A549 (cell line): ENCODE data around the gene RSBN1.

ENCODE experiments used
- CEBPB ChIP-seq, 2 experiments: fragments of >200 bp in 1 of 2; sonication (Bioruptor Twin) in 1 of 2; formaldehyde crosslinking in 1 of 2; IDR thresholded peaks; 2 replicates each; pipeline ENCODE4 v1.6.1; 2012 to 2016
- EP300 ChIP-seq, 2 experiments: fragments of >200 bp; sonication (Bioruptor Twin); formaldehyde crosslinking; IDR thresholded peaks; 2 replicates in 1 of 2; 3 replicates in 1 of 2; pipeline ENCODE4 v1.6.1; 2016 to 2017
- HDAC2 ChIP-seq: fragments of 200-600 bp; sonication (generic); IDR thresholded peaks from 2 replicates; pipeline ENCODE4 v1.6.1; 2016
- KDM5A ChIP-seq: fragments of 200-600 bp; sonication (generic); IDR thresholded peaks from 2 replicates; pipeline ENCODE4 v1.6.1; 2016; ENCODE audit warnings: antibody characterized with exemption, mild to moderate bottlenecking
- PHF8 ChIP-seq: fragments of 200-600 bp; sonication (generic); IDR thresholded peaks from 2 replicates; pipeline ENCODE4 v1.6.1; 2016; ENCODE audit warnings: low read depth, mild to moderate bottlenecking, antibody characterized with exemption, moderate library complexity, borderline replicate concordance
- POLR2A ChIP-seq: IDR thresholded peaks from 2 replicates; pipeline ENCODE4 v1.6.1; 2012; ENCODE audit warnings: mild to moderate bottlenecking, low read length
- POLR2AphosphoS2 ChIP-seq: conservative IDR thresholded peaks from 2 replicates; pipeline ENCODE4 v1.6.1; 2012; ENCODE audit warnings: low read length, improper control_type of control experiment, inconsistent platforms
- RARB ChIP-seq: fragments of 250-450 bp; sonication (Bioruptor Pico); IDR thresholded peaks from 2 replicates; pipeline ENCODE4 v1.8.0; 2021; ENCODE audit warnings: mild to moderate bottlenecking, moderate library complexity
- SMC3 ChIP-seq: fragments of >200 bp; sonication (Bioruptor Twin); formaldehyde crosslinking; IDR thresholded peaks from 3 replicates; pipeline ENCODE4 v1.6.1; 2018; ENCODE audit warnings: inconsistent platforms
- TFCP2L1 ChIP-seq: fragments of 250-450 bp; sonication (Bioruptor Pico); IDR thresholded peaks from 2 replicates; pipeline ENCODE4 v1.5.0; 2021; ENCODE audit warnings: mild to moderate bottlenecking
- TF ChIP-seq, protein P1 (sequence below): fragments of >200 bp; sonication (Bioruptor Twin); formaldehyde crosslinking; IDR thresholded peaks from 3 replicates; pipeline ENCODE4 v1.5.1; 2016
- TF ChIP-seq, protein P2 (sequence below): fragments of 450-650 bp; IDR thresholded peaks from 2 replicates; pipeline ENCODE4 v1.6.1; 2014; ENCODE audit warnings: antibody characterized with exemption

DNA sequence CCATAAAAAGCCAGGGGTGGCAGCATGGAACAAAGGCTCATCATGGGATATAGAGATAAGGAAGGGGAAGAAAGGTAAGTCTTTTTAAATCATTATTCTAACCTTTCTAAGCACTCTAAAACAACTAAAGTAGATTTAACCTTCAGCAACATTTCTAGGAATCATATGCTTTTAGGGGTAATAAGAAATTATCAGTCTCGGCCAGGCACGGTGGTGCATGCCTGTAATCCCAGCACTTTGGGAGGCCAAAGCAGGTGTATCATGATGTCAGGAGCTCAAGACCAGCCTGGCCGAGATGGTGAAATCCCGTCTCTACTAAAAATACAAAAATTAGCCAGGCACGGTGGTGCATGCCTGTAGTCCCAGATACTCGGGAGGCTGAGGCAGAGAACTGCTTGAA, 32.7 kb downstream of the RSBN1 start:
- TF ChIP-seq EP300 (IDR thresholded peaks at IDR 0.05): no peak
- no peak for TF ChIP-seq POLR2A
- TF ChIP-seq, protein P1, sequence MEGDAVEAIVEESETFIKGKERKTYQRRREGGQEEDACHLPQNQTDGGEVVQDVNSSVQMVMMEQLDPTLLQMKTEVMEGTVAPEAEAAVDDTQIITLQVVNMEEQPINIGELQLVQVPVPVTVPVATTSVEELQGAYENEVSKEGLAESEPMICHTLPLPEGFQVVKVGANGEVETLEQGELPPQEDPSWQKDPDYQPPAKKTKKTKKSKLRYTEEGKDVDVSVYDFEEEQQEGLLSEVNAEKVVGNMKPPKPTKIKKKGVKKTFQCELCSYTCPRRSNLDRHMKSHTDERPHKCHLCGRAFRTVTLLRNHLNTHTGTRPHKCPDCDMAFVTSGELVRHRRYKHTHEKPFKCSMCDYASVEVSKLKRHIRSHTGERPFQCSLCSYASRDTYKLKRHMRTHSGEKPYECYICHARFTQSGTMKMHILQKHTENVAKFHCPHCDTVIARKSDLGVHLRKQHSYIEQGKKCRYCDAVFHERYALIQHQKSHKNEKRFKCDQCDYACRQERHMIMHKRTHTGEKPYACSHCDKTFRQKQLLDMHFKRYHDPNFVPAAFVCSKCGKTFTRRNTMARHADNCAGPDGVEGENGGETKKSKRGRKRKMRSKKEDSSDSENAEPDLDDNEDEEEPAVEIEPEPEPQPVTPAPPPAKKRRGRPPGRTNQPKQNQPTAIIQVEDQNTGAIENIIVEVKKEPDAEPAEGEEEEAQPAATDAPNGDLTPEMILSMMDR: no peak
- TF ChIP-seq TFCP2L1: no peak
- no peak for TF ChIP-seq RARB
- TF ChIP-seq POLR2AphosphoS2: no peak
- TF ChIP-seq SMC3: no peak
- no peak for TF ChIP-seq KDM5A
- TF ChIP-seq, protein P2, sequence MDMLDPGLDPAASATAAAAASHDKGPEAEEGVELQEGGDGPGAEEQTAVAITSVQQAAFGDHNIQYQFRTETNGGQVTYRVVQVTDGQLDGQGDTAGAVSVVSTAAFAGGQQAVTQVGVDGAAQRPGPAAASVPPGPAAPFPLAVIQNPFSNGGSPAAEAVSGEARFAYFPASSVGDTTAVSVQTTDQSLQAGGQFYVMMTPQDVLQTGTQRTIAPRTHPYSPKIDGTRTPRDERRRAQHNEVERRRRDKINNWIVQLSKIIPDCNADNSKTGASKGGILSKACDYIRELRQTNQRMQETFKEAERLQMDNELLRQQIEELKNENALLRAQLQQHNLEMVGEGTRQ: no peak
- no peak for TF ChIP-seq CEBPB (IDR thresholded peaks at IDR 0.05)
- no peak for TF ChIP-seq HDAC2
- no peak for TF ChIP-seq PHF8
